ENCODE data around the gene RAD50.
A peak's percentile ranks its signal among the peaks of the same experiment; 100 is the strongest.
"Not testable (repeated sequence)": the region's sequence is repeated elsewhere in the genome, so short reads cannot be mapped to it uniquely, and the experiment has no call there.

Gene RAD50

GRCh38 chr5:132546108-132546507, 10.7 kb upstream of the RAD50 start:
- no peak overlapping the region for H3K4me3 ChIP-seq (ENCODE audit: severe bottlenecking)
- TF ChIP-seq, protein P1, sequence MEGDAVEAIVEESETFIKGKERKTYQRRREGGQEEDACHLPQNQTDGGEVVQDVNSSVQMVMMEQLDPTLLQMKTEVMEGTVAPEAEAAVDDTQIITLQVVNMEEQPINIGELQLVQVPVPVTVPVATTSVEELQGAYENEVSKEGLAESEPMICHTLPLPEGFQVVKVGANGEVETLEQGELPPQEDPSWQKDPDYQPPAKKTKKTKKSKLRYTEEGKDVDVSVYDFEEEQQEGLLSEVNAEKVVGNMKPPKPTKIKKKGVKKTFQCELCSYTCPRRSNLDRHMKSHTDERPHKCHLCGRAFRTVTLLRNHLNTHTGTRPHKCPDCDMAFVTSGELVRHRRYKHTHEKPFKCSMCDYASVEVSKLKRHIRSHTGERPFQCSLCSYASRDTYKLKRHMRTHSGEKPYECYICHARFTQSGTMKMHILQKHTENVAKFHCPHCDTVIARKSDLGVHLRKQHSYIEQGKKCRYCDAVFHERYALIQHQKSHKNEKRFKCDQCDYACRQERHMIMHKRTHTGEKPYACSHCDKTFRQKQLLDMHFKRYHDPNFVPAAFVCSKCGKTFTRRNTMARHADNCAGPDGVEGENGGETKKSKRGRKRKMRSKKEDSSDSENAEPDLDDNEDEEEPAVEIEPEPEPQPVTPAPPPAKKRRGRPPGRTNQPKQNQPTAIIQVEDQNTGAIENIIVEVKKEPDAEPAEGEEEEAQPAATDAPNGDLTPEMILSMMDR (IDR thresholded peaks at IDR 0.05; ENCODE audit: poor library complexity, severe bottlenecking), result no peak
- no peaks in the 10 kb centered on the region for H3K4me1 ChIP-seq (ENCODE audit: insufficient read depth, poor library complexity, severe bottlenecking)
- no peak for DNase-seq (ENCODE audit: low spot score)
- no peaks in the 10 kb centered on the region for H3K36me3 ChIP-seq (ENCODE audit: low read depth)
- H3K27ac ChIP-seq (ENCODE audit: poor library complexity, severe bottlenecking), result no peak overlapping the region
- H3K9me3 ChIP-seq (ENCODE audit: severe bottlenecking), result no peaks in the 10 kb centered on the region
- ATAC-seq (ENCODE audit: low read depth), result no peak
- H3K27me3 ChIP-seq (ENCODE audit: insufficient read depth, poor library complexity, severe bottlenecking), result no peaks in the 10 kb centered on the region

- TF ChIP-seq, protein P1 (IDR thresholded peaks at IDR 0.05; ENCODE audit: poor library complexity, severe bottlenecking), result no peak
- DNase-seq (ENCODE audit: low spot score) (no peak), ATAC-seq (ENCODE audit: low read depth) (no peak)
- Histone ChIP-seq H3K36me3 (ENCODE audit: low read depth) (no peaks in the 10 kb centered on the region), H3K9me3 (ENCODE audit: severe bottlenecking) (no peaks in the 10 kb centered on the region), H3K4me3 (ENCODE audit: severe bottlenecking) (no peak overlapping the region), H3K4me1 (ENCODE audit: insufficient read depth, poor library complexity, severe bottlenecking) (no peaks in the 10 kb centered on the region), H3K27ac (ENCODE audit: poor library complexity, severe bottlenecking) (no peak overlapping the region), H3K27me3 (ENCODE audit: insufficient read depth, poor library complexity, severe bottlenecking) (no peaks in the 10 kb centered on the region)
These were observed 9.5 kb upstream of the RAD50 start for GRCh38 chr5:132547269-132547668.

- H3K9me3 ChIP-seq (ENCODE audit: severe bottlenecking); H3K36me3 ChIP-seq (ENCODE audit: low read depth); H3K4me1 ChIP-seq (ENCODE audit: insufficient read depth, poor library complexity, severe bottlenecking); ATAC-seq (ENCODE audit: low read depth); H3K4me3 ChIP-seq (ENCODE audit: severe bottlenecking); H3K27me3 ChIP-seq (ENCODE audit: insufficient read depth, poor library complexity, severe bottlenecking); DNase-seq (ENCODE audit: low spot score); H3K27ac ChIP-seq (ENCODE audit: poor library complexity, severe bottlenecking): not testable (repeated sequence)
These were observed 7.9 kb upstream of the RAD50 start for GRCh38 chr5:132548834-132549233.

DNA sequence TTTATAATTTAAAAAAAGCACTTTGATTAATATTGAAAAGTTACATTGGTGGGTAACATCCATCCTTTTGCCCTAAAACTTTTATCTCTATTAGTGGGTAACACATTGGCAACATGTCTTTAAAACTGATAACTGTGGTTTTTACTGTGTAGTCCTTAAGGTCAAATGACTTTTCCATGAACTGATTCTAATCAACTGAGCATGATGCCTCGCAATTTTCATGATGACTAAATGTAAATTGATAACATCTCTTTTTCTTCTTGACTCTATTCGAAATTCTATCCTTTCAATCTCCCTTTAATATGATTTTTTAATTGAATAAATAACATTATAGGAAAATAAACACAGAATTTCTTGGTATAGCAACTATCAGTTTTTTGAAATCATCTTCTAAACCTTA, 7.2 kb upstream of the RAD50 start:
- Histone ChIP-seq H3K36me3 (ENCODE audit: low read depth) (no peaks in the 10 kb centered on the region), H3K27me3 (ENCODE audit: insufficient read depth, poor library complexity, severe bottlenecking) (no peaks in the 10 kb centered on the region), H3K27ac (ENCODE audit: poor library complexity, severe bottlenecking) (no peak overlapping the region), H3K4me3 (ENCODE audit: severe bottlenecking) (no peak overlapping the region), H3K9me3 (ENCODE audit: severe bottlenecking) (no peaks in the 10 kb centered on the region), H3K4me1 (ENCODE audit: insufficient read depth, poor library complexity, severe bottlenecking) (no peaks in the 10 kb centered on the region)
- ATAC-seq (ENCODE audit: low read depth) (no peak), DNase-seq (ENCODE audit: low spot score) (no peak)
- TF ChIP-seq, protein P1 (IDR thresholded peaks at IDR 0.05; ENCODE audit: poor library complexity, severe bottlenecking), result no peak

- no peak for DNase-seq (ENCODE audit: low spot score)
- Histone ChIP-seq H3K27ac (ENCODE audit: poor library complexity, severe bottlenecking) (peak overlapping the region; percentile 64), H3K4me1 (ENCODE audit: insufficient read depth, poor library complexity, severe bottlenecking) (peaks cover 12% of the 10 kb centered on the region), H3K27me3 (ENCODE audit: insufficient read depth, poor library complexity, severe bottlenecking) (no peaks in the 10 kb centered on the region), H3K4me3 (ENCODE audit: severe bottlenecking) (peak overlapping the region; percentile 58), H3K9me3 (ENCODE audit: severe bottlenecking) (no peaks in the 10 kb centered on the region), H3K36me3 (ENCODE audit: low read depth) (peaks cover 25% of the 10 kb centered on the region)
- TF ChIP-seq, protein P1 (IDR thresholded peaks at IDR 0.05; ENCODE audit: poor library complexity, severe bottlenecking), result no peak
- peak; percentile 22; the same call in 2 of the 3 replicates for ATAC-seq (ENCODE audit: low read depth)
These were observed 519 bp upstream of the RAD50 start for GRCh38 chr5:132556153-132556762.

All from RWPE2 (cell line).